ENCODE data around the gene INAFM2.

INAFM2 gene

DNA sequence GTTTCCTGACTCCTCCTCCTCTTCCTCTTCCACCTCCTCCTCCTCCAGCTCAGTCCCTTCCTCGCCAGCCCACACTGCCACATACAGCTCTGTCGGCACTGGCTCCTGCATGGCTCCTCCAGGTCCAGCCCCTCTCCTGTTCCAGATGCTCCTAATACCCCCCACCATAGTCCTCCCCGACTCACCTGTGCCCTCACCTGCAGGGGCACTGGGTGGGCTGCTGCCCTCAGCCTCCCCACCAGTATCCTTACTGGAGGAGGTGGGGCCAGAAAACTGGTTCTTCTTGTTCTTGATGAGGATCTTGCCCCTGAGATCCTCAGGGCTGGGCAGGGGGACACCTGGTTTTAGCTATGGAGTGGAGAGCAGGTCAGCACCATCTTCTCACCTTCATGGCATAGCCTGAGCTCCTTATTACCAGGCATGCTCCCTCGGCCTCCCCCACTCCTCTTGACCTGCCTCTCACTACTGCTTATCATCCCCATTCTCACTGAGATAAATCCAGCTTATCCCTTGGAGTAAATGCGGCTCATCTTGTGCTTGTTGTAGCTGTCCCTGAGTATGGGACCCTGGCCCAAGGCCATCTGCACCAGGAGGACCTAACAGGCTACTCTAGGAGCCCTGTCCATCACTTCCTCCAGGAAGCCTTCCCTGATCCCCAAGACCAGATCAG is 26.8 kb upstream of the INAFM2 start:
- H3K4me2 ChIP-seq (ENCODE audit: low read depth, low read length), result no peak overlapping the region
- no peaks in the 10 kb centered on the region for H3K36me3 ChIP-seq (replicated peaks; ENCODE audit: insufficient read depth, low read length)
- no peaks in the 10 kb centered on the region for H4K20me1 ChIP-seq (ENCODE audit: insufficient read depth, low read length)
- H3K27me3 ChIP-seq (replicated peaks; ENCODE audit: insufficient read depth, low read length), result peaks cover 36% of the 10 kb centered on the region
- no peak overlapping the region for H3K4me3 ChIP-seq (ENCODE audit: low read length)
- no peak overlapping the region for H3K9ac ChIP-seq (ENCODE audit: low read length)
- no peaks in the 10 kb centered on the region for H3K79me2 ChIP-seq (ENCODE audit: low read length)
- H2AFZ ChIP-seq (ENCODE audit: low read length), result no peak overlapping the region
- no peaks in the 10 kb centered on the region for H3K9me3 ChIP-seq (replicated peaks; ENCODE audit: insufficient read depth, low read length)
- H3F3A ChIP-seq (ENCODE audit: insufficient read depth, low read length), result no peaks in the 10 kb centered on the region
- TF ChIP-seq EZH2 (optimal IDR thresholded peaks at IDR 0.05; ENCODE audit: low read depth, low read length), result no peak
- no peak for TF ChIP-seq EZH2phosphoT487 (IDR thresholded peaks at IDR 0.05; ENCODE audit: low read length)
- no peak for TF ChIP-seq CTCF (IDR thresholded peaks at IDR 0.05; ENCODE audit: low read length)
- DNase-seq, result no peak
- H3K9me2 ChIP-seq (replicated peaks; ENCODE audit: insufficient read depth, low read length), result no peaks in the 10 kb centered on the region
- H3K27ac ChIP-seq (ENCODE audit: low read length), result no peak overlapping the region
- no peaks in the 10 kb centered on the region for H3K4me1 ChIP-seq (ENCODE audit: low read length)

DNA sequence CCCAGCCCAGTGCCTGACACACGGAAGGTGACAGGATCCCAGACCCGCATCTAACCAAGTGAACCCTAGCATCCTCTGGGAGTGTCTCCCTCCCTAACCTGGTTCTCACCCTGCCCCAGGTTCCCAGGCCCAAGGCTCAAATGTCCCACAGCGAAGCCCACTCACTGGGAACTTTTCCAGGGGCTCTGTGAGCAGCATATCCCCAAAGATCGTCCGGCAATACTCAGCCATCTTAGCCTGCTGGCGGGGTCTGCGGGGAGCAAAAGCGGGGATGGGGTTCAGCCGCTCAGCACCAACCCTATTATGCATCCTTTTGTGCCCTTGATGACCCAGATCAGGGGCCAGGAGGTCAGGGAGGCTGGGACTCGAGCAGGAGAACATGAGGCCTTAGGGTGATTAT is 26.1 kb upstream of the INAFM2 start:
- DNase-seq, result no peak
- Histone ChIP-seq H3K4me1 (ENCODE audit: low read length) (no peaks in the 10 kb centered on the region), H3K27ac (ENCODE audit: low read length) (no peak overlapping the region), H3K36me3 (replicated peaks; ENCODE audit: insufficient read depth, low read length) (no peaks in the 10 kb centered on the region), H3K79me2 (ENCODE audit: low read length) (no peaks in the 10 kb centered on the region), H3K9me3 (replicated peaks; ENCODE audit: insufficient read depth, low read length) (no peaks in the 10 kb centered on the region), H4K20me1 (ENCODE audit: insufficient read depth, low read length) (no peaks in the 10 kb centered on the region), H3K27me3 (replicated peaks; ENCODE audit: insufficient read depth, low read length) (peaks cover 29% of the 10 kb centered on the region), H3K9ac (ENCODE audit: low read length) (no peak overlapping the region), H3K9me2 (replicated peaks; ENCODE audit: insufficient read depth, low read length) (no peaks in the 10 kb centered on the region), H3K4me2 (ENCODE audit: low read depth, low read length) (no peak overlapping the region), H2AFZ (ENCODE audit: low read length) (no peak overlapping the region), H3K4me3 (ENCODE audit: low read length) (no peak overlapping the region), H3F3A (ENCODE audit: insufficient read depth, low read length) (no peaks in the 10 kb centered on the region)
- no peak for TF ChIP-seq CTCF (IDR thresholded peaks at IDR 0.05; ENCODE audit: low read length)
- no peak for TF ChIP-seq EZH2phosphoT487 (IDR thresholded peaks at IDR 0.05; ENCODE audit: low read length)

DNA sequence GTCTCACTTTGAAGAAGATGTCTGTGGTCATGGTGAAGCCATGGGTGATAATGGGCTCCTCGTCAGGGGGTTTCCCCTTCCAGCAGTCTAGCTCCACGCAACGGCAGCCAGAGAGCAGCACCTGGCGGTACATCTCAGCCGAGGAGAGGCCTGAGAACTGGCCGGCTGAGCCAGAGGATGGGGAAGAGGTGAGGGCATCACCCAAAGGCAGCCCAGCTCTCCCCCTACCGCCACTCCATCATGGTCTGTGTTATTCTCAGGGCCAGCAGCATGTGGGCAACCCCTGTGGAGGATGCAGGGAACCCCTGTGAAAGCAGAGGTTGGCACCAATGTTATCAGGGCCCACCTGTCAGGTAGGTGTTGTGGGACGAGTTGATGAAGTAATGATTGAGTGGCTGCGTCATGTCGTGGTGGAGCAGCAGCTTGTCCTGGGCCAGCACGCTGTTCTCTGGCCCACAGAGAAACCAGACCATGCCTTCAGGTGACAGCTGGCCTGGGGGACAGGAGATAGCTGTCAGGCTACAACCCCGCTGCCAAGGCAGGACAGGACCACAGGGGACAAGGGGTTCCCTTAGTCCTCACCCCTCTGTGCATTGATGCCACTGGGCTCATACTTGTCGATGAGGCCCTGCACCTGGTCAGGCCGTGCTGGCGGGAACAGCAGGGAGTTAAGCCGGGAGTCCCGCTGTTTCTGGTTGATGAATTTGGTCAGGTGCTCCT is 25.1 kb upstream of the INAFM2 start:
- H3K4me2 ChIP-seq (ENCODE audit: low read depth, low read length), result no peak overlapping the region
- H3F3A ChIP-seq (ENCODE audit: insufficient read depth, low read length), result no peaks in the 10 kb centered on the region

More for the DNA sequence above, 25.1 kb upstream of the INAFM2 start:
- H3K9ac ChIP-seq (ENCODE audit: low read length), result no peak overlapping the region
- no peaks in the 10 kb centered on the region for H3K9me2 ChIP-seq (replicated peaks; ENCODE audit: insufficient read depth, low read length)
- peaks cover 25% of the 10 kb centered on the region for H3K27me3 ChIP-seq (replicated peaks; ENCODE audit: insufficient read depth, low read length)
- H3K79me2 ChIP-seq (ENCODE audit: low read length), result no peaks in the 10 kb centered on the region
- no peak overlapping the region for H3K27ac ChIP-seq (ENCODE audit: low read length)
- H3K4me1 ChIP-seq (ENCODE audit: low read length), result no peaks in the 10 kb centered on the region
- no peak overlapping the region for H3K4me3 ChIP-seq (ENCODE audit: low read length)
- H4K20me1 ChIP-seq (ENCODE audit: insufficient read depth, low read length), result no peaks in the 10 kb centered on the region
- no peak for TF ChIP-seq CTCF (IDR thresholded peaks at IDR 0.05; ENCODE audit: low read length)
- no peak for TF ChIP-seq EZH2phosphoT487 (IDR thresholded peaks at IDR 0.05; ENCODE audit: low read length)
- TF ChIP-seq EZH2 (optimal IDR thresholded peaks at IDR 0.05; ENCODE audit: low read depth, low read length), result no peak
- H3K9me3 ChIP-seq (replicated peaks; ENCODE audit: insufficient read depth, low read length), result no peaks in the 10 kb centered on the region
- no peak overlapping the region for H2AFZ ChIP-seq (ENCODE audit: low read length)
- no peak for DNase-seq
- no peaks in the 10 kb centered on the region for H3K36me3 ChIP-seq (replicated peaks; ENCODE audit: insufficient read depth, low read length)
